Activated CD4-positive, alpha-beta T cell treated with anti-CD3 and anti-CD28 coated beads, Interleukin-2, Interleukin-4, amounts not matched to agents 100 ng/mL and 50 ng/mL, durations not matched to agents 16 hours and 8 hours (primary cell): ENCODE data around the gene RNU1-4.
"Not testable (repeated sequence)": the region's sequence is repeated elsewhere in the genome, so short reads cannot be mapped to it uniquely, and the experiment has no call there.

Source experiments
- DNase-seq: peaks from one replicate; pipeline ENCODE4 v3.0.0-alpha.2; 2020; ENCODE audit warnings: low spot score

RNU1-4 gene

DNA sequence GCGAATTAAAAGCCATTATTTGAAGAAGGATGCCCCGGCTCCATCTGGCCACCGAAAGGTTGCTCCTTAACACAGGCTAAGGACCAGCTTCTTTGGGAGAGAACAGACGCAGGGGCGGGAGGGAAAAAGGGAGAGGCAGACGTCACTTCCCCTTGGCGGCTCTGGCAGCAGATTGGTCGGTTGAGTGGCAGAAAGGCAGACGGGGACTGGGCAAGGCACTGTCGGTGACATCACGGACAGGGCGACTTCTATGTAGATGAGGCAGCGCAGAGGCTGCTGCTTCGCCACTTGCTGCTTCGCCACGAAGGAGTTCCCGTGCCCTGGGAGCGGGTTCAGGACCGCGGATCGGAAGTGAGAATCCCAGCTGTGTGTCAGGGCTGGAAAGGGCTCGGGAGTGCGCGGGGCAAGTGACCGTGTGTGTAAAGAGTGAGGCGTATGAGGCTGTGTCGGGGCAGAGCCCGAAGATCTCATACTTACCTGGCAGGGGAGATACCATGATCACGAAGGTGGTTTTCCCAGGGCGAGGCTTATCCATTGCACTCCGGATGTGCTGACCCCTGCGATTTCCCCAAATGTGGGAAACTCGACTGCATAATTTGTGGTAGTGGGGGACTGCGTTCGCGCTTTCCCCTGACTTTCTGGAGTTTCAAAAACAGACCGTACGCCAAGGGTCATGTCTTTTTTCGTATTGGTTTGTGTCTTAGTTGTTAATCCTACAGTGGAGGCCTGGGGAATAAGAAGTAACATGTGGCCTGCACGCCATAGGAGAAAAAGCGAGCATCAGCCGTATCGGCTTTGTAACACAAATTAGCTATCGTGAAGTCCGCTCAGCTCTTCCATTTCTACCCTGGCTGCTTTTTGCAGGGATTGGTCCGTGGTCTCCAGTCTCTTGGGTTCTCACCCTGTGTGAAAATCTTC lies at the start of gene RNU1-4:
RNU1-4 (plus strand) TSS at position 470 of the 918 bp plus-strand sequence.
- not testable (repeated sequence) for DNase-seq

DNA sequence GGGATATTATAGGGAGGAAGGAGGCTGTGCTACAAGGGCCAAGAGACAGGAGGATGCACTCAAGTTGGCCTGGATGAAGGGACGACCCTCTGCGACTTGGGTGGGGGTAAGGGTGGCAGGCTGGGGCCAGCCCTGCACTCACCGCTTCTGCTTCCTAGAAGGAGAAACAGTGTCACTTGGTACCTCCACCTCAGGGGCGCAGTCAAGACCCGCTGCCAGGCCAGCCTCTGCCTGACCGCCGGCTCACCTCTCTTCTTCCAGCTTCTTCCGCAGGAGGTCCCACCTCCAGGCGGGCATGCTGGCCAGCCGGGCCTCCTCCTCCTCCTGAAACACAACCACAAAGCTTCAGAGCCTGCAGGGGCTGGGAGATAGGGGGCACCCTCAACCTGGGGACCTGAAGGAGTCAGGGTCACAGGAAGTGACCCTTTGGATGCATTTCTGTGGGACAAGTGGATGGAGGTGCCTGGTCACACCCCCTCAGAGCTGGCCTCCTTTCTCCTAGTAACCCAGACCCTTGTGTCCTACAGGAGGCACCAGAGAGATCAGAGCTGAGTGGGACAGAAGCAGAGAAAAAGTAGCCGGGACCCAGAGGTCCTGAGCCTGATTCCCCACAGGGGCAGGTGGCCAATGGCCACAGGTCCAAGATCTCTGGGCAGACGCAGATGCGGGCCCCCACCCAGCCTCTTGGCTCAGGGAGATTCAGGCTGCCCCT lies 49.2 kb upstream of the RNU1-4 start:
- not testable (repeated sequence) for DNase-seq

GRCh38 chr1:16692283-16692682 lies 48.0 kb upstream of the RNU1-4 start:
- DNase-seq: not testable (repeated sequence)

DNA sequence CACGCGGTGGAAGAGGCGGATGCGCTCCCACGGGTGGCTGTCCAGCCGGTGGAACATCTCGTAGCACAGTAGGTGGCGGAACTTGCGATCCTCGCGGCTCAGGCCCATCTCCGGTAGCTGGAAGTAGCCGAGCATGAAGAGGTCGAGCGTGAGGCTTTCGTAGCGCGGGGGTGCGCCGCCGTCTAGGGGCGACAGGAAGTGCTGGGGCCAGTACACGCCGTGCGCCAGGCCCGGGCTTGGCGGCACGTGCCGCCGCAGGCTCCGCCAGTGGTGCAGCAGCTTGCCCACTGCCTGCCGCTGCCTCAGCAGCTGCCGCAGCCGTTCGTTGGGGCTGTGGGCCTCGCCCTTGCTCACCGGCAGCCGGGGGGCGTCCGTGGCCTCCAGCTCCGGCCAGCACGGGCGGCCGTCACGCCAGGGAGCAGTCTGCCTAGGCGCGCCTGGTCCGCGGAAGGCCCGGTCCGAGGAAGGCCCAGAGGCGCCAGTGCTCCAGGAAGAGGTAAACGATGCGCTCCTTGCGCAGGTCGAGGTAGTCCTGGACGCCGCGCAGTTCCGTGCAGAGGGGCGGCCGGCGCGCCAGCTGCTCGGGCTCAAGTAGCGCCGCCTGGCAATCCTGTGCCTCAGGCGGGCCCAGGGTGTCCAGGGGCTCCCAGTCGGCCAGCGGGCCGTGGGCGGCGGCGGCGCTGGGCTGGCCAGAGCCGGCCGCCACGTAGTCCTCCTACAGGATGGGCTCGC lies 47.4 kb upstream of the RNU1-4 start:
- not testable (repeated sequence) for DNase-seq

- not testable (repeated sequence) for DNase-seq
Measured at GRCh38 chr1:16693449-16694307, 46.6 kb upstream of the RNU1-4 start.

DNA sequence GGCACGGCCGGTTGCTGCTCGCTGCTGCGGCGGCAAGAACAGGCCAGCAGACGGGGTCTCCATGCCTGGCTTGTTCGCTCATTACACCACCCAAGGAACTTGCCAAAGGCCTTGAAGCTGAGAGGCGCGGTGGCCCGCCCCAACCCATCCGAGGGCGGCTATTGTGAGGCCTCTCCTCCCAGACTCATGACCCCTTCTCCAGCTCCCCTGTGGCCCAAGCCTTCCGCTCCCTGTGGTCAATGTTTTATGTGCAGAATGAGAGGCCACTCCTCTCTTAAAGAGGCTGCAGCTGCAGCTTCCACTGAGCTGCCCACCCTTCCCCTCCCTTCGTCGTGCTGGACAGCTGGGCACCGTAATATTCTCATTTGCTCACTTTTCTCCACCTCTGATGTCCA lies 46.0 kb upstream of the RNU1-4 start:
- DNase-seq: not testable (repeated sequence)

GRCh38 chr1:16696507-16697150 lies 43.7 kb upstream of the RNU1-4 start:
- not testable (repeated sequence) for DNase-seq

- DNase-seq: not testable (repeated sequence)
Measured at GRCh38 chr1:16697152-16697551, 43.2 kb upstream of the RNU1-4 start.

GRCh38 chr1:16699440-16699839 lies 40.9 kb upstream of the RNU1-4 start:
- DNase-seq: not testable (repeated sequence)

- DNase-seq: not testable (repeated sequence)
Measured at GRCh38 chr1:16700138-16700895, 40.0 kb upstream of the RNU1-4 start.

DNA sequence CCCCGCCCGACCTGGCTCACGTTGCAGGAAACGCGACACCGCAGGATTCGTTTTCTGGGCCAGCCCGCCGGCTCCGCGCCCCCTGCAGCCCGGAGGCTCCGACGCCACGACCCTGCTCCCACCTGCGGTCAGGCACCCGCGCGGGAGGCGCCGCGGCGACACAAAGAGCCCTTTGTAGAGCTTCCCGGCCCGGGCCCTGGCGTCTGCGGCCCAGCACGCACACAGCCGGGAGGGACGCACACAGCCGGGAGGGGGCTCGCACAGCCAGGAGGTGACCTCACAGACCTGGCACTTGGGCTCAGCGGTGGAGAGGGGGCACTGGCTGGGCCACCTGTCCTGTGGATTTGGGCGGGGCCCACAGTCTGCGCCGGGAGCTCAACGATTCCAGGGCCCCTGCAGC lies 39.1 kb upstream of the RNU1-4 start:
- not testable (repeated sequence) for DNase-seq

GRCh38 chr1:16702280-16702679 lies 38.0 kb upstream of the RNU1-4 start:
- not testable (repeated sequence) for DNase-seq

DNA sequence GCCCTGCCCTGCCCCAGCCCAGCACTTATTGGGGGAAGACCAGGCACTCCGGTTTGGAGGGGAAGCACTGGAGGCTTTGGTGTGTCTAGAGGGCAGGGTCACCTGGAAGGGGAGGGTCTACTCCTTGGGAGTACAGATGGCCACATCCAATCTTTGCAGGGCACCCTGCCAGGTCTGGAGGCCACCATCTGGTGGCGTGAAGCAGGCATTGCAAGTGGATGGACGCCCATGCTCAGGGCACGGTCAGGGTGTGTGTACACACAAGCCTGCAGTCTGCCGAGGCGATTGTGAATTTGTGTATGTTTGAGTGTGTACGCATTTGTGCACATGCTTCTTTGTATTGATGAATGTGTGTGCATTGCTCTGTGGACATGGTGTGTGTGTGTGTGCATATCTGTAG lies 37.2 kb upstream of the RNU1-4 start:
- DNase-seq: not testable (repeated sequence)

DNA sequence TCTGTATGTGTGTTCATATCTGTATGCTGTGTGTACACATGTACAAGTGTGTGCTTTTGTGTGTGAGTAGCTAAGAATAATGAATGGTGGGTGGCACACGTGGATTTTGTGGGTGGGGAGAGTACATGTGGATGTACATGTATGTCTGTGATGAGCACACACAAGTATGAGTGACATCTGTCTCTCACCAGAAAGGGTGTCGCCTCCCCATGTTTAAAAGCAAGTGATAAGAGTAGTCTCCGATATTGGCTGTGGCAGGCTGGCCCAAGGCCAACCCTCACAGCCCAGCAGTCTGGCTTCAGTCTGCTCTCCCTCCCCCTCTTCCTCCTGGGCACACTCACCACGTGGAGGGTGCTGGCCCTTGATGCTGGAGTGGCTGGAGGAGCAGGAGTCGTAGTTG lies 36.7 kb upstream of the RNU1-4 start:
- not testable (repeated sequence) for DNase-seq

- DNase-seq: not testable (repeated sequence)
Measured at GRCh38 chr1:16704076-16704475, 36.2 kb upstream of the RNU1-4 start.

GRCh38 chr1:16704502-16705100 lies 35.7 kb upstream of the RNU1-4 start:
- DNase-seq: not testable (repeated sequence)

GRCh38 chr1:16706302-16706701 lies 34.0 kb upstream of the RNU1-4 start:
- DNase-seq: not testable (repeated sequence)

- DNase-seq: not testable (repeated sequence)
Measured at GRCh38 chr1:16707130-16708093, 32.9 kb upstream of the RNU1-4 start.
